Activated CD4-positive, alpha-beta T cell treated with anti-CD3 and anti-CD28 coated beads, Interleukin-2, amount 10 ng/mL, durations not matched to agents 24 days and 14 days (primary cell): Measurements from ENCODE around the gene ARF5. TPM values are rescaled to one million over a fixed set of nuclear protein-coding genes. Genes with fewer than 3 reads are reported as not detected.

ENCODE experiments used
- DNase-seq: peaks from one replicate; pipeline ENCODE4 v3.0.0; 2022
- H3K27ac Mint-ChIP-seq: one replicate; pipeline ENCODE4 v1.8.0; 2022; ENCODE audit warnings: mild to moderate bottlenecking, mixed read lengths
- H3K27me3 Mint-ChIP-seq: one replicate; pipeline ENCODE4 v1.8.0; 2022; ENCODE audit warnings: mixed read lengths
- H3K36me3 Mint-ChIP-seq: one replicate; pipeline ENCODE4 v1.8.0; 2022; ENCODE audit warnings: low read depth, mild to moderate bottlenecking, mixed read lengths
- H3K4me1 Mint-ChIP-seq: one replicate; pipeline ENCODE4 v1.8.0; 2021; ENCODE audit warnings: mixed read lengths
- H3K4me3 Mint-ChIP-seq: one replicate; pipeline ENCODE4 v1.8.0; 2022; ENCODE audit warnings: mild to moderate bottlenecking, moderate library complexity, mixed read lengths
- H3K9me3 Mint-ChIP-seq: one replicate; pipeline ENCODE4 v1.8.0; 2021; ENCODE audit warnings: mixed read lengths
- intact Hi-C: fragments of 100-400 bp; cut with micrococcal nuclease; formaldehyde crosslinking; loops from one replicate; pipeline ENCODE4 v1.15.1; 2023
- total RNA-seq: library from RNA; stranded (reverse); gene quantifications from 2 replicates; pipeline ENCODE4 v1.2.3, GENCODE V29; 2022

Gene ARF5
- total RNA-seq, 1 donor from 2014 or later: 117 TPM

DNA sequence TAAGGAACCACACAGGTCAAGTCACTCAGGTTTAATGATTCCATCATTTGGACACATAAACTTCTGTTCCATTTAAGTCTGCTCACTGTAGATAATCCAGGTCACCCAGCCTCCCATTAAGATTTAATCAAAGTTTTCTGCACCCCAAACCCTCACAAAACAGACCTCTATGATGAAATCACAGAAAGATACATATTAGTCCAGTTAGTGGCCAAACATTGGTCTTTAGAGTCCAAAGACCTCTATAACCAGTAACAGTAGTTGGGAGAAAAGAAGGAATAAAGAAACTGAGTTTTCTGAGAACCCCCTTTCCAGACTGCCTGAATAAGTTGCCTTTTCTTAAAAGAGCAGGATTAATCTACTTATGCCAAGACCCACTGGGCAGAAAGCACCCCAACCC, 7.6 kb upstream of the ARF5 start:
- Mint-ChIP-seq H3K27me3 (no peaks in the 10 kb centered on the region), H3K4me1 (peaks cover 26% of the 10 kb centered on the region), H3K36me3 (peaks cover 36% of the 10 kb centered on the region), H3K4me3 (no peak overlapping the region), H3K27ac (no peak overlapping the region), H3K9me3 (no peaks in the 10 kb centered on the region)
- intact Hi-C loops: no loop called here
- no peak for DNase-seq

DNA sequence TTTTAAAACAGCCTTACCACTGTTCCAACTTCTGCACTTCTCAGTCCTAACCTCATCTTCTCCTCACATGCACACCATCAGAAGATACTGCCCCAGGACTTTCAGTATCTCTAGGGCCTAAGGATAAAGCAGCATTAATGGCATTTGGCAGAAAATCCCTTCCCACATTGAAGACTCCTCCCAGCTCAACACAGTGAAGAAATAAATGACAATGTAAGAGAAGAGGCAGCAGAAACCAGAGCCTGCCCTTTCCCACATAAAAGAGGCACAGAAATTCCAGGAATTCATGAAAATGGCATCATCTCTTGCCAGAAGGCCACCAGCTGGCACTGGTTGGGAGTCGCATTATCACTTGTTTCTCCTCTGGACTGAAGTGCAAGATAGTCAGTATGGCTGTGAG, 6.5 kb upstream of the ARF5 start:
- no peak overlapping the region for H3K4me3 Mint-ChIP-seq
- H3K4me1 Mint-ChIP-seq: peaks cover 29% of the 10 kb centered on the region

DNA sequence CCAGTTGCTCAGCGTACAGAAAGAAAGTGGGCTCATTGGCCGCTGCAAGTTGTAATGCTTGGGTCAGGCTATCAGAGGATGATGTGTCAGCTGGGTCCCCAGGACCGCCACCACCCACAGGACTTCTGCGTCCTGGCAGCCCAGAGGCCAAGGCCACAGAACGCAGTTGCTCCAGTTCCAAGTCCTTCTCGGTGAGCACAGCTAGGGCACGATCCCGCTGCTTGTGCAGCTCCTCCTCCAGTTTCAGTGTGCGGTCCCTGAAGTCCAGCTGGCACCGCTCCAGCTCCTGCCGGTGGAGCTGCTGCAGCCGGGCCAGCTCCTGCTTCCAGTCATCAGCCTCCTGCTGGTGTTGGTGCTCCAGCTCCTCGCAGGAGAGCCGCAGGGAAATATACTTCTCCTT, 5.8 kb upstream of the ARF5 start:
- Mint-ChIP-seq H3K4me1 (peaks cover 31% of the 10 kb centered on the region), H3K36me3 (peaks cover 33% of the 10 kb centered on the region), H3K27ac (no peak overlapping the region), H3K9me3 (no peaks in the 10 kb centered on the region), H3K4me3 (no peak overlapping the region), H3K27me3 (no peaks in the 10 kb centered on the region)
- no peak for DNase-seq
- intact Hi-C loops: no loop called here

More for the DNA sequence above, 6.5 kb upstream of the ARF5 start:
- intact Hi-C loops: no loop called here
- Mint-ChIP-seq H3K36me3 (peaks cover 36% of the 10 kb centered on the region), H3K27me3 (no peaks in the 10 kb centered on the region), H3K27ac (no peak overlapping the region), H3K9me3 (no peaks in the 10 kb centered on the region)
- DNase-seq: no peak

DNA sequence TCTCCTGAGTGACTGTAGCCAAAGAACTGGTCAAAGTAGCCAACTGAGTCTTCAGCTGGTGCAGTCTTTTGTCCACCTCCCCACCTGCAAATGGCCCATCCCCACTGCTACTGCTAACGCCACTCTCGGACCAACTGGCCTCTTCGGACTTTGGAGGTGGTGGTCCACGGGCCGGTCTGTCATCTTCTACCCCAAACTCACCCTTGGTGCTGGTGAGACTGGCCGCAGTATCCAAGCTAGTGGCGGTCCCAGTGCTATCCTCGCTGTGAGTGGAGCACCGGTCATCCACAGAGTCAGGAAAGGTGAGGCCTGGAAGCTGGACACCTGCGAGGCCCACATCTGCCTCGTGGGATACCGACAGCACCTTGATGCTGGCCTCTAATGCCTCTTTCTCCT, 3.6 kb upstream of the ARF5 start:
- H3K4me1 Mint-ChIP-seq: peaks cover 40% of the 10 kb centered on the region
- H3K9me3 Mint-ChIP-seq: no peaks in the 10 kb centered on the region
- intact Hi-C loops: loop anchor here (1.0 to 5.0 kb wide), 2 partner anchors 625 to 758 kb away; partner anchors contain the start of gene RBM28
- H3K27ac Mint-ChIP-seq: peak overlapping the region; percentile 89
- DNase-seq: no peak
- H3K36me3 Mint-ChIP-seq: peaks cover 26% of the 10 kb centered on the region
- H3K27me3 Mint-ChIP-seq: no peaks in the 10 kb centered on the region
- H3K4me3 Mint-ChIP-seq: peak overlapping the region; percentile 94

DNA sequence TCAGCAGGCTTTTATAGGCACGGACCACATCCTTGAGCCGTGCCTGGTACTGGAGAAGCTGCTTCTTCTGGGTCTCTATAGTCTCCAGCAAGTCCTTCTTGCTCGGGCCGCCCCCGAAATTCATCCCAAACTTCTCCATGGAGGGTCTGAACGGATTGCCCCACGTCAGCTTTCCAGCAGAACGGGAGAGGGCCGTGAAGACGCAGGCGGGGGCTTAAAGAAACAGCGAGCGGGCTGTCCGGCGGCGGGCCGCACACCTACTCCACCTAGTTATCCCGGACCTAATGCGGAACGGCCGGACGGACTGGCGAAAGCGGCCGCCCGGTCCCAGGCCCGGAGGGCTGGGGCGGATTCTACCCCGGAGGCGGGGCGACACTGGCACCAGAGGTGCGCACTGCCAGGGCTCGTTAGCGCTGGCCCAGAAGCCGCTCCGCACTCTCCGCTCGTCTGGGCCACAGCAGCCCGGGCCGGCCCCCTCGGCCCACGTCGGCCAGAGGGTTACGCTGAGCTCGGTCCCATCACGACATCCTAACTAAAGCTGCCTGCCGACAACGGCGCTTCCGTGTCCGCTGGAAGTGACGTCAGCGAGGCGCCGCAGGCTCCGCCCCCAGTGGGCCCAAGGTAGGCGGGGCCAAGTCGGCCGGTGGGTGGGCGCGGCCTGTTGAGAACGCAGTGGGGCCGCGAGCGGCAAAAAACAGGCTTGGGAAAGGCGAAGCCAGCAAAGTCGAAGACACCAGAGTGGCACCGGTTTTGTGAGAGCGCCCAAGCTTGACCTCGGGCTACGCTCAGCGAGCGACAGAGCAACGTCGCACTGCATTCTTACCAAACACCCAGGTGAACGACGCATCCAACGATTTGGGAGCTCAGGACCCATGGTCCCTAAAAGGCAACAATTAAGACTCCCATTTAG, 2.9 kb upstream of the ARF5 start, which contains the start of gene GCC1:
Gene GCC1 (minus strand): TSS at position 553 of the 910 bp plus-strand sequence. CDS start 414 bp downstream, at position 139.
- Mint-ChIP-seq H3K9me3 (no peaks in the 10 kb centered on the region), H3K27me3 (no peaks in the 10 kb centered on the region), H3K27ac (peak within 1 kb of the TSS; percentile 89), H3K4me1 (peaks cover 43% of the 10 kb centered on the region), H3K36me3 (peaks cover 31% of the 10 kb centered on the region), H3K4me3 (peak within 1 kb of the TSS; percentile 94)
- intact Hi-C loops: loop anchor here (1.0 to 5.0 kb wide), 2 partner anchors 624 to 757 kb away; partner anchors contain the start of gene RBM28
- peak; percentile 99 for DNase-seq

DNA sequence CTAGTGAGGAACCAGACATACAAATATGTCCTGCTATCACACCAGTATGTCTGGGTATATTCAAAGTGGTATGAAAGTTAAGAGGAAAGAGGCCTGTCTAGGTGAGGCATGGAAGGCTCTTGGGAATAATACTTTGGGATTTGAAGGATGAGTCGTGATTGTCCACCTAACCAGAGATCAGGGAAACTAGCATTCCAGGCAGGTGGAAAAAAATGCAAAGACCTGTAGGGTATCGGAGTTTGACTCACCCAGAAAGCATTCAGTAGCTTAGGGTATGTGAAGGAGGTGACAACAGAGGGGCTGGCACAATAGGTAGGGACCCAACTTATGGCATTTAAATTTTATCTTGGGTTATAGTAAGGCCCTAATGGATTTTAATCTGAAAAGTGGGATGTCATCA, 1.9 kb upstream of the ARF5 start:
- no peaks in the 10 kb centered on the region for H3K27me3 Mint-ChIP-seq
- H3K4me3 Mint-ChIP-seq: peak overlapping the region; percentile 94
- peaks cover 37% of the 10 kb centered on the region for H3K4me1 Mint-ChIP-seq
- H3K9me3 Mint-ChIP-seq: no peaks in the 10 kb centered on the region
- no peak overlapping the region for H3K27ac Mint-ChIP-seq
- intact Hi-C loops: loop anchor here (5.0 kb wide), 1 partner anchor 756 kb away; the partner anchor contains the start of gene RBM28
- DNase-seq: no peak
- peaks cover 37% of the 10 kb centered on the region for H3K36me3 Mint-ChIP-seq

DNA sequence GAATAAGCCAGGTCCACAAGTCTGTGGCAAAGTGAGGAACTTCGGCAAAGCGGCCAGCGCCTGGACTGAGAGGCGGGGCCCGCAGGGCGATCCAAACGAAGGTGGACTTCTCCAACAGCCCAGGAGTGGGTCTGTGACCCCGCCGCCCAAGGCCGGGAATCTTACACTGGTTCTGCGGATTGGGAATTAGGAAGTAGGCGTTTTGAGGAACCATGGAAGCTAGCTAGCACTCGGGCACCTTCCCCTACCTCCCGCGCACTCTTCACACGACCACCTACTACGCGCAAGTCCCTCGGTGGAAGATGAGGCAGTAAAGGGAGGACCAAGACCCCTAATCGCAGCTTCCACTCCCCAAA, 570 bp upstream of the ARF5 start:
- Mint-ChIP-seq H3K4me1 (peaks cover 32% of the 10 kb centered on the region), H3K27me3 (no peaks in the 10 kb centered on the region), H3K9me3 (no peaks in the 10 kb centered on the region), H3K36me3 (peaks cover 32% of the 10 kb centered on the region), H3K4me3 (peak overlapping the region; percentile 94), H3K27ac (no peak overlapping the region)
- intact Hi-C loops: loop anchor here (1.0 to 5.0 kb wide), 3 partner anchors 65 to 755 kb away; partner anchors contain the start of genes RBM28, SND1 and ZNF800
- DNase-seq: peak; percentile 62

DNA sequence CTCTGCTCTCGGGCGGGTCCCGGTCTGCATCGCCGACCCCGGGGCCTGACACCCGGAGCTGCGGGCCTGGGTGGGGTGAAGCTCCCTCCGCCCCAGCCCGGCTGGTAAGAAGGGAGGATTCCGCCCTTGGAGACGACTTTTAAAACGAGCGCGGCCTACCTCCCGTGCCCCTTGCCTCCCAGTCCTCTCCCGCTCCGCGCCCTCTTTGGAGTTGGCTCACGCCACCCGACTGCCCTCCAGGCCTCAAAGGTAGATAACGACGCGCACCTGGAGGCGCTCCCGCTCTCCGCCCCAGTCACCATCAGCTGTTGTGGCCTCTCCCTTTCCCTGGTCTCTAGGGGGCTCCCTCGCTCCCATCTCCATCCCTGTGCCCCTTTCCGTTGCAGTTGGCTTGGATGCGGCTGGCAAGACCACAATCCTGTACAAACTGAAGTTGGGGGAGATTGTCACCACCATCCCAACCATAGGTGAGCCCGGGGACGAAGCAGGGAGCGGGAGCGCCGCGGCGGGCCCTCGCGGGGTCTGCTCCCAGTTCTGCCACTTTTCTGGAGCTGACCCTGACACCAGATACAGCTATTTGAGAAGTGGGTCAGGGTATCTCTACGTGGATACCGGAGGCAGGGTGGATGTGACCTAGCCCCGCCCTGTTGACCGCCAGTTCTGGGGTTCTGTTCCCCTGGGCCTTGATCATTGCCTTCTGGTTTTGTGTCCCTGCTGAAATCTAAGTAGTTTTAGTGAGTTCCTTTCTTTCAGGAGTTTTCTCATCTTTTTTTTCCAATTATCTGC, 679 bp downstream of the ARF5 start:
- Mint-ChIP-seq H3K27me3 (no peaks in the 10 kb centered on the region), H3K4me3 (peak overlapping the region; percentile 100), H3K4me1 (peaks cover 26% of the 10 kb centered on the region), H3K9me3 (no peaks in the 10 kb centered on the region), H3K27ac (peak overlapping the region; percentile 97), H3K36me3 (peaks cover 24% of the 10 kb centered on the region)
- intact Hi-C loops: loop anchor here (1.0 to 5.0 kb wide), 3 partner anchors 63 to 753 kb away; partner anchors contain the start of genes RBM28, SND1 and ZNF800
- peak; percentile 81 for DNase-seq

DNA sequence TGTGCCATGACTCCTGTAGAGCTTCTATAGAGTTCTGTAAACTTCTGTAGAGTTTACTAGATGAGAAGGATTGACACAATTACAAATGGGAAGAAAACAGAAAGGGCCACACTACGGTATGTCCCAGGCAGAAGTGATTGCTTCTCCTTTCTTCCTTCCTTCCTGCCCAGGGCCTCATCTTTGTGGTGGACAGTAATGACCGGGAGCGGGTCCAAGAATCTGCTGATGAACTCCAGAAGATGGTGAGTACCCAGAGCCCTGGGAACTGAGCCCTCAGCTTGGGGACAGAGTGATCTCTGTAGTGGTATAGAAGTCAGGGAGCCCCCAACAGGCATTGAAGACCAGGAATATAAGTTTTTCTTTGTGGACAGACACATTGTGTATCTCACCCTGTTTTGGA, 1.7 kb downstream of the ARF5 start:
- intact Hi-C loops: loop anchor here (5.0 kb wide), 1 partner anchor 752 kb away; the partner anchor contains the start of gene RBM28
- H3K4me3 Mint-ChIP-seq: peak overlapping the region; percentile 100
- H3K9me3 Mint-ChIP-seq: no peaks in the 10 kb centered on the region
- peaks cover 20% of the 10 kb centered on the region for H3K4me1 Mint-ChIP-seq
- H3K36me3 Mint-ChIP-seq: peaks cover 24% of the 10 kb centered on the region
- DNase-seq: no peak
- no peak overlapping the region for H3K27ac Mint-ChIP-seq
- no peaks in the 10 kb centered on the region for H3K27me3 Mint-ChIP-seq

DNA sequence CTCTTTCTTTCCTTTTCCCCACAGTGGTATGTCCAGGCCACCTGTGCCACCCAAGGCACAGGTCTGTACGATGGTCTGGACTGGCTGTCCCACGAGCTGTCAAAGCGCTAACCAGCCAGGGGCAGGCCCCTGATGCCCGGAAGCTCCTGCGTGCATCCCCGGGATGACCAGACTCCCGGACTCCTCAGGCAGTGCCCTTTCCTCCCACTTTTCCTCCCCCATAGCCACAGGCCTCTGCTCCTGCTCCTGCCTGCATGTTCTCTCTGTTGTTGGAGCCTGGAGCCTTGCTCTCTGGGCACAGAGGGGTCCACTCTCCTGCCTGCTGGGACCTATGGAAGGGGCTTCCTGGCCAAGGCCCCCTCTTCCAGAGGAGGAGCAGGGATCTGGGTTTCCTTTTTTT, 3.0 kb downstream of the ARF5 start:
- peaks cover 24% of the 10 kb centered on the region for H3K36me3 Mint-ChIP-seq
- DNase-seq: peak; percentile 52
- no peaks in the 10 kb centered on the region for H3K27me3 Mint-ChIP-seq
- peaks cover 20% of the 10 kb centered on the region for H3K4me1 Mint-ChIP-seq
- intact Hi-C loops: no loop called here
- H3K27ac Mint-ChIP-seq: no peak overlapping the region
- no peak overlapping the region for H3K4me3 Mint-ChIP-seq
- no peaks in the 10 kb centered on the region for H3K9me3 Mint-ChIP-seq

DNA sequence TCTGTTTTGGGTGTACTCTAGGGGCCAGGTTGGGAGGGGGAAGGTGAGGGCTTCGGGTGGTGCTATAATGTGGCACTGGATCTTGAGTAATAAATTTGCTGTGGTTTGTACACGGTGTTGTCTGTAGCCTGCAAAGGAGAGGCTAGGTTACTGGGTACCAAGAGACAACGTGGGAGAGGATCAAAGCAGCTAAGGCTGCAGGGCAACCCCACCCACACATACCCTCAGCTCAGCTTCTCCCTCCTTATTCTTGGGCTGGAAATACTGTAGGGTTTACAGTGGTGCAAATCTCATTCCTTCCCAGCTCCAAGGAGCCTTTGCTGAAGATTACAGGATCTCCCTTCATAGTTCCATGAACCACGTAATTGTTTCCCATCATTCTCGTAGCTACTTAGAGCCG, 3.4 kb downstream of the ARF5 start:
- no peak for DNase-seq
- Mint-ChIP-seq H3K4me3 (no peak overlapping the region), H3K27ac (no peak overlapping the region), H3K36me3 (peaks cover 24% of the 10 kb centered on the region), H3K27me3 (no peaks in the 10 kb centered on the region), H3K4me1 (peaks cover 18% of the 10 kb centered on the region), H3K9me3 (no peaks in the 10 kb centered on the region)
- intact Hi-C loops: no loop called here

DNA sequence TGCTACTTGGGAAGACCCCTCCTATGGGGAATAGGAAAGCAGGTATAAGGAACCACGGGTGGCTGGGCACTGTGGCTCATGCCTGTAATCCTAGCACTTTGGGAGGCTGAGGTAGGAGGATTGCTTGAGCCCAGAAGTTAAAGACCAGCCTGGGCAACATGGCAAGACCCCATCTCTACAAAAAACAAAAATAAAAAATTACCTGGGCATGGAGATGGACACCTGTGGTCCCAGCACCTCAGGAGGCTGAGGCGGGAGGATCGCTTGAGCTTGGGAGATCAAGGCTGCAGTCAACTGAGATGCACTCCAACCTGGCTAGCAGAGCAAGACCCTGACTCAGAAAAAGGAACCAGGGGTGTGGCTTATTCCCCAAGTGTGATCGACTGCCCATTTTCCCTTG, 4.3 kb downstream of the ARF5 start:
- Mint-ChIP-seq H3K9me3 (no peaks in the 10 kb centered on the region), H3K4me1 (peaks cover 15% of the 10 kb centered on the region), H3K4me3 (no peak overlapping the region), H3K27me3 (peaks cover 3% of the 10 kb centered on the region), H3K27ac (no peak overlapping the region), H3K36me3 (peaks cover 24% of the 10 kb centered on the region)
- intact Hi-C loops: no loop called here
- no peak for DNase-seq

DNA sequence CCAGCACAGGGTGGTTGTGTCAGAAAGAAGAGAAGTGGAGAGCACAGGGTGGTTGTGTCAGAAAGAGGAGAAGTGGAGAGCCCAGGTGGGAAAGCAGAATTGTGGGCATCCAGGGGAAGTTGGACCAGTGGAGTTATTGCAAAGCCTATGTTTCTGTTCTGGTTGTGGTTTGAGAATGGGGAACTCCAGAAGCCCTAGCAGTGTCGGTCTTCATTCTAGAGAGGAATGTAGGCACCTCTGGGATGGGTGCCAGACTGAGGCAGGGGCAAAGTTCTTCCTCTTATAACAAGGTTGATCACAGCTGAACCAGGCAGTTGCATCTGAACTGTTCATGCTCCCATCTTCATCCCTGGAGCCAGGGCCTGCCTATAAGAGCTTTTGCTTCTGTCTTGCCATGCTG, 6.3 kb downstream of the ARF5 start:
- H3K36me3 Mint-ChIP-seq: peaks cover 22% of the 10 kb centered on the region
- DNase-seq: no peak
- no peaks in the 10 kb centered on the region for H3K9me3 Mint-ChIP-seq
- intact Hi-C loops: no loop called here
- no peak overlapping the region for H3K27ac Mint-ChIP-seq
- peaks cover 8% of the 10 kb centered on the region for H3K4me1 Mint-ChIP-seq
- peaks cover 5% of the 10 kb centered on the region for H3K27me3 Mint-ChIP-seq
- no peak overlapping the region for H3K4me3 Mint-ChIP-seq

DNA sequence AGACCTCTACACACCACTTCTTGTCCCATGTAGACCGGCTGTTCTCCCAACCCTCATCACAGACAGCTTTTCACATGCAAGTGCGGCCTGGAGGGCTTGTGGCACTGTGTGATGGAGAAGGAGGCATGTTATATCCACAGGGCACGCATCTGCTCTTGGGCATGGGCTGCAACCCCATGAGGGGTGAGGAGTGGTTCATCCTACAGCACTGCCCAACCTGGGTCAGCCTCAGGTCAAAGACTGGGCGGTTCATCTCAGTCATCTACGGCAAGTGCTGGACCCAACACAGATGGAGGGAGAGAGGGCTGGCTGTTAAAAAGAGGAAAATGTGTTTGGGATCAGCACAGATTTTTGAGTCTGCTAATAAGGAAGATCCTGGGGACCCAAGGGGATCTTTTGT, 7.5 kb downstream of the ARF5 start:
- no peak for DNase-seq
- intact Hi-C loops: no loop called here
- H3K4me1 Mint-ChIP-seq: peaks cover 2% of the 10 kb centered on the region

More for the DNA sequence above, 7.5 kb downstream of the ARF5 start:
- no peak overlapping the region for H3K4me3 Mint-ChIP-seq
- no peak overlapping the region for H3K27ac Mint-ChIP-seq
- H3K9me3 Mint-ChIP-seq: no peaks in the 10 kb centered on the region
- H3K36me3 Mint-ChIP-seq: peaks cover 12% of the 10 kb centered on the region
- H3K27me3 Mint-ChIP-seq: peaks cover 5% of the 10 kb centered on the region
